HG03565 (cell line): ENCODE data around the gene PSENEN.
"Not testable (repeated sequence)": the region's sequence is repeated elsewhere in the genome, so short reads cannot be mapped to it uniquely, and the experiment has no call there.

Experiments used
- ATAC-seq: cut with Tn5 transposase; IDR thresholded peaks from one replicate; pipeline ENCODE4 v1.9.1; 2021; ENCODE audit warnings: mild to moderate bottlenecking, moderate library complexity; ENCODE audit not compliant: unreplicated experiment

The PSENEN gene

DNA sequence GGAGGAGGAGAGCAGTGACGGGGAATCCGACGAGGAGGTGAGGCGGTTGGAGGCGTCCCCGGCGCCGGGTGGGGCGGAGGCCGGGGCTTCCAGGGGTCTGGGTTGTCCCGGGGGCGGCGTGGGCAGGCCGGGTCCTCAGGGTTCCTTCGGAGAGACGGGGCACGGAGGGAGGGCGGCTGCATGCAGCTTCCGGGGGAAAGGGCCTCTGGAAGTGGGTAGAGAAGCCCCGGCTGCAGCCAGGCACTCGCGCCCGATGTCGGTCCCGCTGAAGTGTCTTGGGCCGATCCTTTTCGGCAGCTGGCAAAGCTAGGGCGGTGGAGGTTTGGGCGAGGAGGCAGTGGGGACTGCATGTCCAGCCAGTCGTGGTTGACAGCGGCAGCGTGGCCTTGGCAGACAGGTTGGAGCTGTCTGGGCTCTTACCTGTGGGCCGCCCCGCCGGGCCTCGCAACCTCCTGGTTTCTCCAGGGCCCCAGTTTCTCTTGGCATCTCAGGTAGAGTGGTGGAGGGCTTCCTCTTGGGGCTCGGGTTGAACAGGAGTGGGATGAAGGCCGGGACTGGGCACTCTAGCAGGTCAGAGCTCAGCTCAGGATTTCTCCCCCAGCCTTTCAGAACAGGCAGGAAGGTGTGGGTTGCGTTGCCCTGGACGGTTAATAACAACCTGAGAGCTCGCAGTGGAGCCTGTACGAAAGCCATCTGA, 27.0 kb upstream of the PSENEN start:
- ATAC-seq, result no peak

DNA sequence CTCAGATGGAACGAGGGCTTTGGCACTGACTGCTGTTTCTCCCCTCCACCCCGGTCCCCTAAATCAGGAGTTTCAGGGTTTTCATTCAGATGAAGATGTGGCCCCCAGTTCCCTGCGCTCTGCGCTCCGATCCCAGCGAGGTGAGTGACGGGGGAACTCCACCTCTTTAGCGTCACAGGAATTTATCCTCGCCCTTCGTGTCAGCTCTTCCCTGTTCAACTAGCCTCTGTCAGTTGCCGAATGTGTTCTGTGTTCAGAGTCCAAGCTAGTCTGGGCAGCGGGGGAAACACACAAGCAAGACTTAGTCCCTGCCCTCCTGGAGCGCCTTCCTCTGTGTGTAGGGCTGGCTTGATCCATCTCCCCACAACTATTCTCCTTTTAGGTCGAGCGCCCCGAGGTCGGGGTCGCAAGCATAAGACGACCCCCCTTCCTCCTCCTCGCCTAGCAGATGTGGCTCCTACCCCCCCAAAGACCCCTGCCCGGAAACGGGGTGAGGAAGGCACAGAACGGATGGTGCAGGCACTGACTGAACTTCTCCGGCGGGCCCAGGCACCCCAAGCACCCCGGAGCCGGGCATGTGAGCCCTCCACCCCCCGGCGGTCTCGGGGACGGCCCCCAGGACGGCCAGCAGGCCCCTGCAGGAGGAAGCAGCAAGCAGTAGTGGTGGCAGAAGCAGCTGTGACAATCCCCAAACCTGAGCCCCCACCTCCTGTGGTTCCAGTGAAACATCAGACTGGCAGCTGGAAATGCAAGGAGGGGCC, 25.9 kb upstream of the PSENEN start:
- no peak for ATAC-seq

GRCh38 chr19:35720163-35720524, 25.3 kb upstream of the PSENEN start:
- ATAC-seq, result no peak

GRCh38 chr19:35720648-35721047, 24.8 kb upstream of the PSENEN start:
- no peak for ATAC-seq

DNA sequence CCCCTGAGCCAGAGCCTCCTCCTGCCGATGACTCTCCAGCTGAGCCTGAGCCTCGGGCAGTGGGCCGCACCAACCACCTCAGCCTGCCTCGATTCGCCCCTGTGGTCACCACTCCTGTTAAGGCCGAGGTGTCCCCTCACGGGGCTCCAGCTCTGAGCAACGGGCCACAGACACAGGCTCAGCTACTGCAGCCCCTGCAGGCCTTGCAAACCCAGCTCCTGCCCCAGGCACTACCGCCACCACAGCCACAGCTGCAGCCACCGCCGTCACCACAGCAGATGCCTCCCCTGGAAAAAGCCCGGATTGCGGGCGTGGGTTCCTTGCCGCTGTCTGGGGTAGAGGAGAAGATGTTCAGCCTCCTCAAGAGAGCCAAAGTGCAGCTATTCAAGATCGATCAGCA, 24.1 kb upstream of the PSENEN start:
- ATAC-seq, result no peak

DNA sequence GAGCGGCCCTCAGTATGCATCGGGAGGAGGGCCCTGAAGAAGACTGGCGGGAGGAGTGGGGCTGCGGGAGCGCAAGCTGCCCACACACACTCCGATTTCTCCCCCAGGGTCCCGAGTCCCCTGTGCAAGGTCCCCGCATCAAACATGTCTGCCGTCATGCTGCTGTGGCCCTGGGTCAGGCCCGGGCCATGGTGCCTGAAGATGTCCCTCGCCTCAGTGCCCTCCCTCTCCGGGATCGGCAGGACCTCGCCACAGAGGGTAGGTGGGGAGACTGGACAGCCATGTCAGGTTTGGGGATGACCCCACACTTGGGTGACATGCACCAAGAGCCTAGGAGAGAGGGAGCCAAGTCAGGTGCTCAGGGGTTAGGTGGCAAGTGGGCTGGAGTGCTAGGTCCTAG, 23.0 kb upstream of the PSENEN start:
- ATAC-seq, result no peak

DNA sequence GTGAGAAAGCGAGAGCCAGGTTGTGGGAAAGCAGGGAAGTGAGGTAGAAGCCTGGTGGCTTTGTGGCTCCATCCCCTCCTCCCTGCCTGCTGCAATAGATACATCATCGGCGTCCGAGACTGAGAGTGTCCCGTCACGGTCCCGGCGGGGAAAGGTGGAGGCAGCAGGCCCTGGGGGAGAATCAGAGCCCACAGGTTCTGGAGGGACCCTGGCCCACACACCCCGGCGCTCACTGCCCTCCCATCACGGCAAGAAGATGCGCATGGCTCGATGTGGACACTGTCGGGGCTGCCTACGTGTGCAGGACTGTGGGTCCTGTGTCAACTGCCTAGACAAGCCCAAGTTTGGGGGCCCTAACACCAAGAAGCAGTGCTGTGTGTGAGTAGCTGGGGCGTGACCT, 22.6 kb upstream of the PSENEN start:
- ATAC-seq, result no peak

GRCh38 chr19:35723671-35724070, 21.8 kb upstream of the PSENEN start:
- no peak for ATAC-seq

GRCh38 chr19:35724132-35724531, 21.3 kb upstream of the PSENEN start:
- ATAC-seq, result not testable (repeated sequence)

DNA sequence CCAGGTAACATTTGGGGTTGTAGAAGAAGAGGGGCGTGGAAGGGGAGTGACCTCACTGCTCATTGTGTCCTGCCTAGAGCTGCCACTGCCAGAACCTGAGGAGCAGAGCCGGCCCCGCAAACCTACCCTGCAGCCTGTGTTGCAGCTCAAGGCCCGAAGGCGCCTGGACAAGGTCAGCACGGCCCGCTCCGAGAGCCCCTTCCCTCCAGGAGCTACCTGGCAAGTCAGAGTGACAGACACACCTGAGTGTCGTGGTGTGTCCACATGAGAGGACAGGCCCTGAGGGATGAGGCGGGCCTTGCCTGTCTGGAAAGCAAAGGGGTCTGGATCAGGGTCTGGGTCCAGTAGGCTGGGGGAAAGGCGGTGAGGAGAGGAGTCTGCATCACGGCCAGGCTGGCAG, 20.9 kb upstream of the PSENEN start:
- no peak for ATAC-seq

- ATAC-seq, result no peak
Observed at GRCh38 chr19:35725216-35725861, 20.1 kb upstream of the PSENEN start.

GRCh38 chr19:35727053-35727955, 18.1 kb upstream of the PSENEN start:
- ATAC-seq, result no peak

- ATAC-seq, result no peak
Observed at GRCh38 chr19:35727956-35728706, 17.3 kb upstream of the PSENEN start.

DNA sequence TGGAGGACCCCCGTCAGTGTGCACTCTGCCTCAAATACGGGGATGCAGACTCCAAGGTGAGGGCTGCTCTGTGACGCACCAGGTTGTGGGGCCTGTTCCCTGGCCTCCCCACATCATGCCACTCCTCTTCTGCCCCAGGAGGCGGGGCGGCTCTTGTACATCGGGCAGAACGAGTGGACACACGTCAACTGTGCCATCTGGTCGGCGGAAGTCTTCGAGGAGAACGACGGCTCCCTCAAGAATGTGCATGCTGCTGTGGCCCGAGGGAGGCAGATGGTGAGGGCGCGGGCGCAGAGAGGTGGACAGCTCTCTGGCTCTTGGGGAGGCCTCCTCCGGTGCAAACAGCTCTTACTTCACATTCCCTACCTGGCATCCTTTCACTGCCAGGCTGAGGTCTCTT, 16.4 kb upstream of the PSENEN start:
- no peak for ATAC-seq

- ATAC-seq, result no peak
Observed at GRCh38 chr19:35729763-35730162, 15.7 kb upstream of the PSENEN start.

DNA sequence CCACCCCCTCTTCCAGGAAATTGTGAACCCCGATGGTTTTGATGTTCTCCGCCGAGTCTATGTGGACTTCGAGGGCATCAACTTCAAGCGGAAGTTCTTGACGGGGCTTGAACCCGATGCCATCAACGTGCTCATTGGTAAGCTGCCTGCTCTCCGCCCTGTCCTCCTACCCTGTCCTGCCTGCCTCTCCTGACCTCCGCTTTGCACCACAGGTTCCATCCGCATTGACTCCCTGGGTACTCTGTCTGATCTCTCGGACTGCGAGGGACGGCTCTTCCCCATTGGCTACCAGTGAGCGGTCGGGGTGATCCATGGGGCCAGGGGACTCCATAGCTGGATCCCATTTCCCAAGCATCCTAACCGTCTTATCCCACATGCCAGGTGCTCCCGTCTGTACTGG, 15.1 kb upstream of the PSENEN start:
- no peak for ATAC-seq

GRCh38 chr19:35731353-35731752, 14.1 kb upstream of the PSENEN start:
- ATAC-seq, result no peak

DNA sequence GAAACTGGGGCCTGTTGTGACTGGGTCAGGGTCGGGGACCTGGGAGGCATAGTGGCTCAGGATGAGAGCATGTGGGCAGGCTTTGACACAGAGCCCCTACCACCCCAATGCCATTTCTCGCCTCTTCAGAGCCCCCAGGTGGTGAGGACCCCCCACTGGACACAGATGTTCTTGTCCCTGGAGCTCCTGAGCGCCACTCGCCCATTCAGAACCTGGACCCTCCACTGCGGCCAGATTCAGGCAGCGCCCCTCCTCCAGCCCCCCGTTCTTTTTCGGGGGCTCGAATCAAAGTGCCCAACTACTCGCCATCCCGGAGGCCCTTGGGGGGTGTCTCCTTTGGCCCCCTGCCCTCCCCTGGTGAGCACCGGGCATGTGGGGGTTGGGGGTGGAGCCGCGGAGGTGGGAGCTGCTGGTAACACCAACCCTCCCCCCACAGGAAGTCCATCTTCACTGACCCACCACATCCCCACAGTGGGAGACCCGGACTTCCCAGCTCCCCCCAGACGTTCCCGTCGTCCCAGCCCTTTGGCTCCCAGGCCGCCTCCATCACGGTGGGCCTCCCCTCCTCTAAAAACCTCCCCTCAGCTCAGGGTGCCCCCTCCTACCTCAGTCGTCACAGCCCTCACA, 13.6 kb upstream of the PSENEN start:
- ATAC-seq, result no peak

GRCh38 chr19:35732540-35733179, 12.8 kb upstream of the PSENEN start:
- no peak for ATAC-seq
